Activated gamma-delta T cell treated with Interleukin-2 at 50 U/mL for 16 hours (primary cell): ENCODE results near the gene NTMT1.

Source experiments
- DNase-seq: peaks from one replicate; pipeline ENCODE4 v3.0.0-alpha.2; 2020

NTMT1 gene

GRCh38 chr9:129597355-129598088 is 28.4 kb upstream of the NTMT1 start:
- no peak for DNase-seq

- no peak for DNase-seq
These were observed 27.8 kb upstream of the NTMT1 start for GRCh38 chr9:129598089-129598596.

DNA sequence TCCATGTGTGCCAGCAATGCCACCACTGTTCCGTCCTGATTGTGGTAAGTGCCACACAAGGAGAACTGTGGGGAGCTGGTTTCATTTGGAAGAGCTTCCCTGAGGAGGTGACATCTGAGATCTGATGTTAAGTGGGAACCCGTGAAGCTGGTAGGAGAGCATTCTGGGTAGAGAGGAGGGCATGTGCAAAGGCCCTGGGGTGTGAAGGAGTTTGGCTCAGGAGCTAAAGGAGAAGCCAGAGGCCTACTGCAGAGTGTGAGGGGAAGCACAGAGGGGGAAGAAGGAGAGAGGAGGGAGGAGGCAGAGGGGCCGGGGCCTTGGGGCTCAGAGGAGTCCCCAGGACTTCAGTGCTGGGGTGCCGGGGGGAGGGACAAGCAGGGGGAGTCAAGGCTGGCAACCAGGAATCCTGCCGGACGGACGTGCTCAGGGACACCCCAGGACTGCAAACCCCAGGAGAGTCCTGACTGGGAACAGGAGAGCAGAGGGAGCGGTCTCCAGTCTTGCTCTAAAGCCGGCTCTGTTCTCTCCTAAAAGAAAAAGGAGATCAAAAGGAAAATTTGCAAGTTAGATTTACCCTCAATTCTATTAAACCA is 24.8 kb upstream of the NTMT1 start:
- DNase-seq = no peak

DNA sequence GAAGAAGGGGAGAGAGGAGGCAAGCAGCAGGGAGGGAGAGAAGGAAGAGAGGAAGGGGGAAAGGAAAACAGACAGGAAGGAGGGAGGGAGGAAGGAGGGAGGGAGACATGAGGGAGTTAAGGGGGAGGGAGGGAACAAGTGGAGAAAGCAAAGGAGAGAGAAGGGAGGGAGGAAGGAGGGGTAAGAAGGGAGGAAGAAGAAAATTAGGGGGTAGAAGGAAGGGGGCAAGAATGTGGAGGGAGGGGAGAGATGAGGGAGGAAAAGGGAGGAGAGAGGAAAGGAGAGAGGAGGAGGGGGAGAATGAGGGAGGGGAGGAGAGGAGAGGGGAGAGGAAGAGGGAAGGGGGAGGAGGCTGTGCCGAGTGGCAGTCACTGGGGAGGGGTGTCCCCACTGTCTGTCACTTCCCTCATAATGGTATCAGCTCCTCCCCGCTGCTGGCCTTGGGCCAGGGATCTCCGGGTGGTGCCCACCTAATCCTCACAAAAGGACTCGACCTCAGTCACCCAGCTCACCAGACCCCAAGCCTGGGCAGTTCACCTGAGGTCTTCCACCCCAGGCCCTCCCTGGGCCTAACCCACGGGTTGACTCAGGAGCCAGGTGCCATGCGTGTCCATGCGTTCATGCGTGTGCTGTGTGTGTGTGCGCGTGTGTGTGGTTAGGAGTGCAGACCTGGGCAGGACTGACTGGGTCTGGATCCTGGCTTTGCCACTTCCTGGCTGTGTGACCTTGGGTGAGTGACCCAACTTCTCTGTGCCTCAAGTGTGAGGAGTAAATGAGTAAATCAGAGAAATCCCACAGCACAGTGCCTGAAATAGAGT is 23.2 kb upstream of the NTMT1 start:
- no peak for DNase-seq

- no peak for DNase-seq
These were observed 21.8 kb upstream of the NTMT1 start for GRCh38 chr9:129604056-129604765.

- no peak for DNase-seq
These were observed 21.2 kb upstream of the NTMT1 start for GRCh38 chr9:129604766-129605163.

DNA sequence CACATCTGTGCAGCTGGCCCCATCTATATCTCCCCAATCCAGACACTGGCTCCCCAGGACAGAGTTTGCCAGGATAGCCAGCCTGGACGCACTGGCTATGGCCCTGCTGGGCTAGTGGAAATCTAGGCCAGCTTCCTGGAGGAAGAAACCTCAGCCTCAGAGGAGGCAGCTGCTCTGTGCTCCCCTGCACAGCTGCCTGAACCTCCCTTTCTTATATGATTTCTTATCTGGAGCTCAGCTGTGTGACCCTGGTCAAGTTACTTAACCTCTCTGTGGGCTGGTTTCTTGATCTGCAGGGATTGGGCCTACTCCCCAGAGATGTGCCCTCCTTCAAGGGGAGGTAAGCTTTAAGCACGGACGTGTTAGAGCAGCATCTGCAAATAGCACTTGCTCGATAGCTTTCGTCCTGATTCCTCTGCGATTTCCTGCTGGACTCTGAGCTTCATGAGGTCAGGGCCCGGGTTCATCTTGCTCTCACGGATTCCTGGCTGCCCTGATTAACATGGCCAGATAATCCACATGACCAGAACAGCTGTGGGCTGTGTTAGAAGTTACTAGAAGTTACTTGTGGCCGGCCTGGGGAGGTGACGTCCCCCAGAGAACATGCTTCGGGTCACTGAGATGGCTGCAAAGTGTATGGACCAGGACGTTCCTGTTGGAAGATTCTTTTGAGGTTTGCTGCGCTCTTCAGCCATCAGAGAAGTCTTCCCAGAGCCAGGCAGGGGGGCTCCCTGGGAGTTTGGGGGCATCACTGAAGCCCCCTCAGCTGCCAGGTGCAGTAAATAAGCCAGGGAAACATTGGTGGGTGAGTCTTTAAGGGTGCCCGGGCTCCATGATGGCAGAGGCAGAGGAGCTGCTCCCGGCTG is 19.6 kb upstream of the NTMT1 start:
- DNase-seq = no peak

DNA sequence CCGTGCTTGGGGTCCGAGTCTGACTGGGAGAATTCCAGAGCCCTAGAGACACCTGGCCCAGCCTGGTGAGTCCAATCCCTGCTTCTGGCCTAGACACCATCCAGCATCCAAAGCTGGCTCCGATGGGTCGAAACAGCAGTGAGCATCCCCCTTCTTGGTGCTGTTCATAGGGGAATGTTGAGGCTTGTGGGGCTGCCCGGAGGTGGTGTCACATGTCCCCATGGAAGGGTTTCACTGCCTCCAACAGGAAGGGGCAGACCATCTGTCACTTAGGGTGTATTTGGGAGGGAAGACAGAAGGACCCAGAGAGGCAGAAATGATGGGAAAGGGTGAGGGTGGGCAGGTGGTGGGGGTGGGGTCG is 19.0 kb upstream of the NTMT1 start:
- no peak for DNase-seq

GRCh38 chr9:129608561-129609481 is 17.1 kb upstream of the NTMT1 start:
- no peak for DNase-seq

- DNase-seq = peak; percentile 78
These were observed 16.3 kb upstream of the NTMT1 start for GRCh38 chr9:129609486-129610212.

DNA sequence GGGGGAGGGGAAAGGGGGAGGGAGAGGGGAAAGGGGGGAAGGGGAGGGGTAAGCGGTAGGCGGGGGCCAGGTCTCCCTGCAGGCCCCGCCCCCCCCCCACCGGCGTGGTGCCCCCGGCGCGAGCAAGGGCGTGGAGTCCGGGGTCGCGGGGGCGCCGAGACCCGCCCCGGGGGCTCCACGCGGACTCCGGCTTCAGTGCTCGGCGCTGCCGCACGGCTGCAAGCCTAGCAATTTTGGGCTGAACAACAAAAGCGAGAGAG is 15.8 kb upstream of the NTMT1 start:
- DNase-seq = no peak

DNA sequence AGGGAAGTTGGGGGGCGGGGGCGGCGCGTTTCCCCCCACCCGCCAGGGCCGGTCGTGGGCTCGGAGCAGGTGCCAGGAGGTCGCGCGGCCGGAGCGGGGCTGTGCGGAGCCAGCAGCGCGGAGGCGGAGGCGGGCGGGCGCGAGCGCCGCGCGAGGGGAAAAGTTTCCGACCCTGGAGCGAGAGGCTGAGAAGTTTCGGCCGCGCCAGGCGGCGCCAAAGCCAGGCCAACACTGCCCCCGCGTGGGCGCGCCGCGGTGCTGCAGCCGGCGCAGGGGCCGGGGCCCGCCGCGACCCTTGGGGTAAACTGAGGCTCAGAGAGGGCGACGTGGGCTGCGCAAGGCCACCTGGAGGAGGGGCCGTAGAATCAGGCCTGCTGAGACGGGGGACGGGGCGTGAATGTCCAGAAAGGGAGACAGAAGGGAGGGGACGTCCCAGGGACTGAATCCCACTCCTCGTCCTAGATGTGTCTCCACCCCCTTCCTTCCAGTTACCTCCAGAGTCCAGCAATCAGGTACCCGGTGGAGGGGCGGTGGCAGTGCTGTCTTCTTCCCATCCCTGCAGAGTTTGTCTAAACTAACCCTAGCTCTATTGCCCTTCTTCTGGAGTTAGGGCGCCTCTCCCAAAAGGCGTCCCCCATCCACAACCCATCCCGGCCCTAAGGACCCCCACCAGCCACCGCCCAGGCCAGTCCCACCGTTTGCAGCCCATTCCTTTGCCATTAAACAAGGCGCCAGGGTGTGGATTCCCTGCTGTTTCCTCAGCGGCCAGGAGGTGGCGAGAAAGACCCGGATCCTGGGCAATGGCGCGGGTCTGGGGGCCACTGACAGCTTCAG is 15.3 kb upstream of the NTMT1 start:
- peak; percentile 70 for DNase-seq

DNA sequence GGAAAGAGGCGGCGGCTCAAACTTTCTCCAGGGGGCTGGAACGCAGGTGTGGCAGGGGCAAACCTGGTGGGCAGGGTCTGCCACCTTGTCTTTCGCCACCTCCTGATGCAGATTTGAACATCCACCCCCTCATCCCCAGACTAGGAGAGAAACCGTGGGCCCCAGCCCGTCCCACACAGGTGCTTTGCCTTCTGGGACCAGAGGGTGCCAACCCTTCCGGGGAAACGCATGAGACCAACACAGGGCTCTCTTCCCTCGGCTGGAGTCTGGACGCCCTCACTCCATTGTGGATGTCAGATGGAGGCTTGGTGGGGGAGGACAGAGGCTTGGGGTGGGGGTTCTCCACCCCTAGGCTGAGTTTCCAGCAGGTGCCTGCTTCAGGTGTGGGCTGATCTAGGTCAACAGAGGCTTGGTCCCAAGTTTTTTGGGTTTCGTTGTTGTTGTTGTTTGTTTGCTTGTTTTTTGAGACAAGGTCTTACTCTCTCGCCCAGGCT is 14.6 kb upstream of the NTMT1 start:
- DNase-seq = no peak

GRCh38 chr9:129612123-129612522 is 13.8 kb upstream of the NTMT1 start:
- no peak for DNase-seq

GRCh38 chr9:129612815-129613519 is 13.0 kb upstream of the NTMT1 start:
- no peak for DNase-seq

- DNase-seq = no peak
These were observed 12.3 kb upstream of the NTMT1 start for GRCh38 chr9:129613520-129614175.

- DNase-seq = no peak
These were observed 11.0 kb upstream of the NTMT1 start for GRCh38 chr9:129614932-129615331.
